SK-N-MC (cell line): ENCODE results near the gene ATP5PF.

Experiments
- DNase-seq: peaks from one replicate; pipeline ENCODE4 v3.0.0-alpha.2; 2011; ENCODE audit warnings: low read depth, low spot score
- H3K27ac ChIP-seq: fragments of 200-600 bp; sonication (generic); 2 replicates; pipeline ENCODE4 v1.5.1; 2016; ENCODE audit warnings: mixed run types
- H3K36me3 ChIP-seq: fragments of 200-600 bp; sonication (generic); 2 replicates; pipeline ENCODE4 v1.6.1; 2017; ENCODE audit warnings: antibody characterized with exemption, low read length, mixed read lengths; ENCODE audit not compliant: insufficient read depth
- H3K4me3 ChIP-seq: fragments of 200-600 bp; sonication (generic); 2 replicates; pipeline ENCODE4 v1.5.1; 2016
- H3K9ac ChIP-seq: fragments of 200-600 bp; sonication (generic); 2 replicates; pipeline ENCODE4 v1.8.0; 2017; ENCODE audit warnings: mixed run types, mixed read lengths; ENCODE audit not compliant: insufficient read length
- H3K9me3 ChIP-seq: fragments of 200-600 bp; sonication (generic); 2 replicates; pipeline ENCODE4 v1.6.1; 2017; ENCODE audit warnings: low read depth, mild to moderate bottlenecking, antibody characterized with exemption, low read length, moderate library complexity, mixed read lengths
- EZH2 ChIP-seq: fragments of 200-600 bp; sonication (generic); IDR thresholded peaks from one replicate; pipeline ENCODE4 v1.6.1; 2017; ENCODE audit warnings: antibody characterized with exemption
- FOXP2 ChIP-seq: optimal IDR thresholded peaks from 2 replicates; pipeline ENCODE3; 2011; ENCODE audit warnings: mild to moderate bottlenecking, moderate library complexity; ENCODE audit not compliant: insufficient read depth; ENCODE audit errors: extremely low read length, control extremely low read depth
- POLR2AphosphoS5 ChIP-seq: IDR thresholded peaks from 2 replicates; pipeline ENCODE4 v1.6.1; 2012; ENCODE audit warnings: mild to moderate bottlenecking, low read depth, low read length, borderline replicate concordance

Gene ATP5PF

GRCh38 chr21:25759573-25759972, 24.9 kb upstream of the ATP5PF start:
- Histone ChIP-seq H3K9me3 (no peaks in the 10 kb centered on the region), H3K9ac (no peak overlapping the region), H3K36me3 (peaks cover 73% of the 10 kb centered on the region), H3K27ac (no peak overlapping the region), H3K4me3 (no peak overlapping the region)
- TF ChIP-seq POLR2AphosphoS5 (no peak), FOXP2 (no peak), EZH2 (no peak)
- no peak for DNase-seq

GRCh38 chr21:25757531-25757930, 22.8 kb upstream of the ATP5PF start:
- peaks cover 67% of the 10 kb centered on the region for H3K36me3 ChIP-seq
- TF ChIP-seq POLR2AphosphoS5, result no peak
- no peaks in the 10 kb centered on the region for H3K9me3 ChIP-seq

GRCh38 chr21:25756190-25756932, 21.7 kb upstream of the ATP5PF start:
- no peaks in the 10 kb centered on the region for H3K9me3 ChIP-seq
- TF ChIP-seq FOXP2 (no peak), EZH2 (no peak), POLR2AphosphoS5 (no peak)
- no peak overlapping the region for H3K4me3 ChIP-seq
- DNase-seq, result no peak
- H3K36me3 ChIP-seq, result peaks cover 66% of the 10 kb centered on the region
- H3K9ac ChIP-seq, result no peak overlapping the region
- no peak overlapping the region for H3K27ac ChIP-seq

More at GRCh38 chr21:25757531-25757930, 22.8 kb upstream of the ATP5PF start:
- DNase-seq, result no peak
- H3K9ac ChIP-seq, result no peak overlapping the region
- H3K4me3 ChIP-seq, result no peak overlapping the region
- H3K27ac ChIP-seq, result no peak overlapping the region

- peak; percentile 75 for DNase-seq
- peak overlapping the region; percentile 28 for H3K9ac ChIP-seq
- peaks cover 63% of the 10 kb centered on the region for H3K36me3 ChIP-seq
- TF ChIP-seq EZH2 (no peak), POLR2AphosphoS5 (no peak), FOXP2 (no peak)
- peak overlapping the region; percentile 93 for H3K27ac ChIP-seq
- peak overlapping the region; percentile 31; the same call in 1 of the 2 replicates for H3K4me3 ChIP-seq
- no peaks in the 10 kb centered on the region for H3K9me3 ChIP-seq
Measured at GRCh38 chr21:25752416-25752815, 17.7 kb upstream of the ATP5PF start.

GRCh38 chr21:25750085-25750484, 15.4 kb upstream of the ATP5PF start:
- H3K4me3 ChIP-seq, result no peak overlapping the region
- TF ChIP-seq FOXP2 (no peak), POLR2AphosphoS5 (no peak), EZH2 (no peak)
- no peak for DNase-seq
- no peaks in the 10 kb centered on the region for H3K9me3 ChIP-seq
- no peak overlapping the region for H3K9ac ChIP-seq
- H3K36me3 ChIP-seq, result peaks cover 70% of the 10 kb centered on the region
- peak overlapping the region; percentile 52; the same call in 1 of the 2 replicates for H3K27ac ChIP-seq

- TF ChIP-seq POLR2AphosphoS5 (no peak), EZH2 (no peak), FOXP2 (no peak)
- Histone ChIP-seq H3K27ac (no peak overlapping the region), H3K9ac (no peak overlapping the region), H3K9me3 (no peaks in the 10 kb centered on the region), H3K4me3 (no peak overlapping the region), H3K36me3 (peaks cover 40% of the 10 kb centered on the region)
- DNase-seq, result no peak
Measured at GRCh38 chr21:25744854-25745253, 10.2 kb upstream of the ATP5PF start.

GRCh38 chr21:25742900-25743299, 8.2 kb upstream of the ATP5PF start:
- no peaks in the 10 kb centered on the region for H3K9me3 ChIP-seq
- no peak overlapping the region for H3K9ac ChIP-seq
- no peak overlapping the region for H3K4me3 ChIP-seq
- H3K36me3 ChIP-seq, result peaks cover 25% of the 10 kb centered on the region
- DNase-seq, result no peak
- no peak overlapping the region for H3K27ac ChIP-seq
- TF ChIP-seq FOXP2, result no peak
- no peak for TF ChIP-seq POLR2AphosphoS5
- TF ChIP-seq EZH2, result no peak

- H3K9me3 ChIP-seq, result no peaks in the 10 kb centered on the region
- H3K9ac ChIP-seq, result peak overlapping the region; percentile 100
- H3K36me3 ChIP-seq, result peaks cover 2% of the 10 kb centered on the region
- H3K4me3 ChIP-seq, result peak overlapping the region; percentile 89
- no peak for DNase-seq
- TF ChIP-seq FOXP2, result no peak
- TF ChIP-seq EZH2, result no peak
- TF ChIP-seq POLR2AphosphoS5, result no peak
- peak overlapping the region; percentile 99; the same call in 1 of the 2 replicates for H3K27ac ChIP-seq
Measured at GRCh38 chr21:25737421-25737820, 2.7 kb upstream of the ATP5PF start.

GRCh38 chr21:25735646-25736597, 1.2 kb upstream of the ATP5PF start:
- H3K27ac ChIP-seq, result peak overlapping the region; percentile 99
- H3K4me3 ChIP-seq, result peak overlapping the region; percentile 89
- H3K36me3 ChIP-seq, result no peaks in the 10 kb centered on the region; the same call in none of the 2 replicates
- DNase-seq, result peak; percentile 14
- peak overlapping the region; percentile 100 for H3K9ac ChIP-seq
- no peak for TF ChIP-seq FOXP2
- no peaks in the 10 kb centered on the region for H3K9me3 ChIP-seq
